Measurements from ENCODE around the gene KYAT1. TPM values are rescaled to one million over a fixed set of nuclear protein-coding genes. Genes with fewer than 3 reads are reported as not detected.
"Not testable (repeated sequence)": the region's sequence is repeated elsewhere in the genome, so short reads cannot be mapped to it uniquely, and the experiment has no call there.

The KYAT1 gene
- total RNA-seq, 2 donors from 2014 or later, result 20.1 to 29.6 TPM

- H3K4me1 Mint-ChIP-seq; H3K27me3 Mint-ChIP-seq; H3K27ac Mint-ChIP-seq; H3K4me3 Mint-ChIP-seq; ATAC-seq (replicated peaks); H3K9me3 Mint-ChIP-seq: not testable (repeated sequence)
- H3K36me3 Mint-ChIP-seq (ENCODE audit: low read depth), result peaks cover 11% of the 10 kb centered on the region
Measured at GRCh38 chr9:128851024-128851423, 30.7 kb downstream of the KYAT1 start.

- H3K4me1 Mint-ChIP-seq, result no peaks in the 10 kb centered on the region
- no peak overlapping the region for H3K27ac Mint-ChIP-seq
- H3K4me3 Mint-ChIP-seq, result no peak overlapping the region
- peaks cover 22% of the 10 kb centered on the region for H3K36me3 Mint-ChIP-seq (ENCODE audit: low read depth)
- H3K27me3 Mint-ChIP-seq, result no peaks in the 10 kb centered on the region
- ATAC-seq (replicated peaks), result no peak
- H3K9me3 Mint-ChIP-seq, result peaks cover 7% of the 10 kb centered on the region
Measured at GRCh38 chr9:128847803-128848202, 33.9 kb downstream of the KYAT1 start.

- no peaks in the 10 kb centered on the region for H3K4me1 Mint-ChIP-seq
- H3K9me3 Mint-ChIP-seq, result peaks cover 7% of the 10 kb centered on the region
- H3K4me3 Mint-ChIP-seq, result no peak overlapping the region
- H3K27ac Mint-ChIP-seq, result no peak overlapping the region
- H3K27me3 Mint-ChIP-seq, result no peaks in the 10 kb centered on the region
- H3K36me3 Mint-ChIP-seq (ENCODE audit: low read depth), result peaks cover 30% of the 10 kb centered on the region
- no peak for ATAC-seq (replicated peaks)
Measured at GRCh38 chr9:128846680-128847030, 35.1 kb downstream of the KYAT1 start.

- H3K9me3 Mint-ChIP-seq, result no peaks in the 10 kb centered on the region
- no peaks in the 10 kb centered on the region for H3K27me3 Mint-ChIP-seq
- no peak overlapping the region for H3K4me3 Mint-ChIP-seq
- no peak overlapping the region for H3K27ac Mint-ChIP-seq
- no peaks in the 10 kb centered on the region for H3K4me1 Mint-ChIP-seq
- peaks cover 24% of the 10 kb centered on the region for H3K36me3 Mint-ChIP-seq (ENCODE audit: low read depth)
- no peak for ATAC-seq (replicated peaks)
Measured at GRCh38 chr9:128845186-128845931, 36.4 kb downstream of the KYAT1 start.

GRCh38 chr9:128843171-128843570 lies 38.6 kb downstream of the KYAT1 start:
- ATAC-seq (replicated peaks); H3K4me1 Mint-ChIP-seq; H3K9me3 Mint-ChIP-seq; H3K4me3 Mint-ChIP-seq; H3K27me3 Mint-ChIP-seq; H3K27ac Mint-ChIP-seq: not testable (repeated sequence)
- peaks cover 30% of the 10 kb centered on the region for H3K36me3 Mint-ChIP-seq (ENCODE audit: low read depth)

GRCh38 chr9:128841694-128842492 lies 39.9 kb downstream of the KYAT1 start:
- ATAC-seq (replicated peaks), result no peak
- peaks cover 34% of the 10 kb centered on the region for H3K36me3 Mint-ChIP-seq (ENCODE audit: low read depth)
- H3K4me1 Mint-ChIP-seq, result no peaks in the 10 kb centered on the region
- H3K27ac Mint-ChIP-seq, result peak overlapping the region; percentile 5
- H3K27me3 Mint-ChIP-seq, result no peaks in the 10 kb centered on the region
- no peak overlapping the region for H3K4me3 Mint-ChIP-seq
- no peaks in the 10 kb centered on the region for H3K9me3 Mint-ChIP-seq

GRCh38 chr9:128840524-128840923 lies 41.2 kb downstream of the KYAT1 start:
- Mint-ChIP-seq H3K4me1 (no peaks in the 10 kb centered on the region), H3K9me3 (no peaks in the 10 kb centered on the region), H3K36me3 (ENCODE audit: low read depth) (peaks cover 39% of the 10 kb centered on the region), H3K4me3 (no peak overlapping the region), H3K27ac (no peak overlapping the region), H3K27me3 (no peaks in the 10 kb centered on the region)
- ATAC-seq (replicated peaks), result no peak

GRCh38 chr9:128838338-128838737 lies 43.4 kb downstream of the KYAT1 start:
- no peaks in the 10 kb centered on the region for H3K9me3 Mint-ChIP-seq
- no peak for ATAC-seq (replicated peaks)
- peaks cover 52% of the 10 kb centered on the region for H3K36me3 Mint-ChIP-seq (ENCODE audit: low read depth)
- no peaks in the 10 kb centered on the region for H3K27me3 Mint-ChIP-seq
- H3K4me1 Mint-ChIP-seq, result no peaks in the 10 kb centered on the region
- H3K4me3 Mint-ChIP-seq, result no peak overlapping the region
- no peak overlapping the region for H3K27ac Mint-ChIP-seq

GRCh38 chr9:128836509-128837145 lies 45.1 kb downstream of the KYAT1 start:
- H3K4me1 Mint-ChIP-seq, result no peaks in the 10 kb centered on the region
- no peaks in the 10 kb centered on the region for H3K9me3 Mint-ChIP-seq
- ATAC-seq (replicated peaks), result no peak
- peaks cover 50% of the 10 kb centered on the region for H3K36me3 Mint-ChIP-seq (ENCODE audit: low read depth)
- H3K4me3 Mint-ChIP-seq, result no peak overlapping the region
- H3K27ac Mint-ChIP-seq, result no peak overlapping the region
- H3K27me3 Mint-ChIP-seq, result no peaks in the 10 kb centered on the region

GRCh38 chr9:128835246-128836210 lies 46.2 kb downstream of the KYAT1 start:
- no peak overlapping the region for H3K27ac Mint-ChIP-seq

GRCh38 chr9:128833696-128834095 lies 48.1 kb downstream of the KYAT1 start:
- no peak overlapping the region for H3K4me3 Mint-ChIP-seq
- no peak for ATAC-seq (replicated peaks)
- H3K27me3 Mint-ChIP-seq, result no peaks in the 10 kb centered on the region
- no peak overlapping the region for H3K27ac Mint-ChIP-seq
- H3K4me1 Mint-ChIP-seq, result peaks cover 5% of the 10 kb centered on the region
- peaks cover 55% of the 10 kb centered on the region for H3K36me3 Mint-ChIP-seq (ENCODE audit: low read depth)
- H3K9me3 Mint-ChIP-seq, result no peaks in the 10 kb centered on the region

More at GRCh38 chr9:128835246-128836210, 46.2 kb downstream of the KYAT1 start:
- peaks cover 45% of the 10 kb centered on the region for H3K36me3 Mint-ChIP-seq (ENCODE audit: low read depth)
- no peaks in the 10 kb centered on the region for H3K9me3 Mint-ChIP-seq
- no peaks in the 10 kb centered on the region for H3K27me3 Mint-ChIP-seq
- ATAC-seq (replicated peaks), result no peak
- no peak overlapping the region for H3K4me3 Mint-ChIP-seq
- H3K4me1 Mint-ChIP-seq, result no peaks in the 10 kb centered on the region

- Mint-ChIP-seq H3K27ac (peak within 1 kb of the TSS; percentile 96), H3K4me3 (peak within 1 kb of the TSS; percentile 98), H3K4me1 (peaks cover 9% of the 10 kb centered on the region), H3K36me3 (ENCODE audit: low read depth) (peaks cover 72% of the 10 kb centered on the region), H3K27me3 (no peaks in the 10 kb centered on the region), H3K9me3 (no peaks in the 10 kb centered on the region)
- ATAC-seq (replicated peaks), result peak; percentile 100
Measured at GRCh38 chr9:128829477-128830251, 52.1 kb downstream of the KYAT1 start, which contains the start of gene SPOUT1. Gene SPOUT1, minus strand, starts transcription at chr9:128829794. Its CDS starts 14 bp downstream, at chr9:128829780.

GRCh38 chr9:128828719-128829452 lies 52.9 kb downstream of the KYAT1 start:
- H3K4me3 Mint-ChIP-seq, result peak overlapping the region; percentile 98
- H3K36me3 Mint-ChIP-seq (ENCODE audit: low read depth), result peaks cover 72% of the 10 kb centered on the region
- peak overlapping the region; percentile 96 for H3K27ac Mint-ChIP-seq
- H3K9me3 Mint-ChIP-seq, result no peaks in the 10 kb centered on the region
- H3K27me3 Mint-ChIP-seq, result no peaks in the 10 kb centered on the region
- H3K4me1 Mint-ChIP-seq, result peaks cover 9% of the 10 kb centered on the region
- no peak for ATAC-seq (replicated peaks)
